SH-SY5Y (cell line): Measurements from ENCODE around the gene TNNC2.

Experiments
- GATA2 ChIP-seq: IDR thresholded peaks from 2 replicates; pipeline ENCODE4 v1.6.1; 2011; ENCODE audit warnings: mild to moderate bottlenecking, low read depth, low read length
- GATA3 ChIP-seq: IDR thresholded peaks from 2 replicates; pipeline ENCODE4 v1.6.1; 2011; ENCODE audit warnings: low read depth, mild to moderate bottlenecking, low read length, moderate library complexity

- TF ChIP-seq GATA3 (no peak), GATA2 (no peak)
Measured at GRCh38 chr20:45848421-45848820, 21.3 kb upstream of the TNNC2 start.
